HT1080 (cell line): Measurements from ENCODE around the gene ZNF540. TPM values are rescaled to one million over a fixed set of nuclear protein-coding genes. Genes with fewer than 3 reads are reported as not detected.
"Not testable (repeated sequence)": the region's sequence is repeated elsewhere in the genome, so short reads cannot be mapped to it uniquely, and the experiment has no call there.

Experiments used
- DNase-seq: peaks from one replicate; pipeline ENCODE4 v3.0.0-alpha.2; 2015; ENCODE audit warnings: low read depth
- polyA plus RNA-seq, 2 experiments: library from polyadenylated mRNA; depleted of rRNA; stranded (reverse); fragments of >200 nt; gene quantifications; 2 replicates each; pipeline ENCODE4 v1.2.3, GENCODE V29; 2015
- total RNA-seq: library from RNA; depleted of rRNA; stranded (reverse); fragments of >200 nt; shearing (Covaris generic); gene quantifications from 2 replicates; pipeline ENCODE4 v1.2.3, GENCODE V29; 2014; rRNA removed

ZNF540 gene
- total RNA-seq: not detected in 2 replicates
- polyA plus RNA-seq (2015; cell fraction: cytosol; rRNA removed): not detected in 2 replicates
- polyA plus RNA-seq (2015; cell fraction: nucleus; rRNA removed): 0.19 TPM in 1 of 2 replicates, not detected in the other

DNA sequence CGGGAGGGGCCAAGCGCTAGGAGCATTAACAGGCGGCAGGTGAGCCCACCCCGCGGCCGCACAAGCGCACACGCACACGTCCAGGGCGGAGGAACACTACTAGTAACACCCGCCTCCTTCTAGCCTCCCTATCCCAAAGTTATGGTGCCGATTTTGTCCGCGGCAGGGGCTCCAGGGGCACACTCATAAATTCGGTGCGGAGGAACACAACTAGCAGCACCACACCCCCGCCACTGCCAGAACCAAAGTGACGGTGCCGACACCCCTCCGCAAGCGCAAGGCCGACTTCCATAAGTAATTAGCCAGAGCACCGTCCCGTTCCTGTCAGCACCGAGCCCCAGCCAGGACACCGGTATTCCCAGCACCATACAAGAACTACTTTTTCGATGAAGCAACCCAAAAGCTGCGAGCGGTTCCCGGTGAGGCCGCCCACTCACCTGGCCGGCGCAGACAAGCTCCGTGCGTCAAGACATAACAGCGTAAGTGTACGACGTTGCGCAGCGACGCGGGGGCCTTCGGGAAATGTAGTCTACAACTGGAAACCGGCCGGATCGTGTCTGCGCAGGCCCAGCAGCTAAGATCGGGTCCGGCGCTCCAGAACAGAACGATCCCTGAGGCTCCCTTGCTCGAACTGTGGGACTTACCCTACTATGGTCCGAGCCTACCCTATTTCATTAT lies at the start of gene ZNF540, which contains the start of gene ZNF571:
Gene ZNF540 (plus strand): TSS at position 573 of the 678 bp plus-strand sequence. CDS start 3,572 bp downstream, outside the sequence.
Gene ZNF571 (minus strand): TSS at position 489 of the 678 bp plus-strand sequence. CDS start 8,116 bp downstream, outside the sequence.
- DNase-seq: peak; percentile 64

DNA sequence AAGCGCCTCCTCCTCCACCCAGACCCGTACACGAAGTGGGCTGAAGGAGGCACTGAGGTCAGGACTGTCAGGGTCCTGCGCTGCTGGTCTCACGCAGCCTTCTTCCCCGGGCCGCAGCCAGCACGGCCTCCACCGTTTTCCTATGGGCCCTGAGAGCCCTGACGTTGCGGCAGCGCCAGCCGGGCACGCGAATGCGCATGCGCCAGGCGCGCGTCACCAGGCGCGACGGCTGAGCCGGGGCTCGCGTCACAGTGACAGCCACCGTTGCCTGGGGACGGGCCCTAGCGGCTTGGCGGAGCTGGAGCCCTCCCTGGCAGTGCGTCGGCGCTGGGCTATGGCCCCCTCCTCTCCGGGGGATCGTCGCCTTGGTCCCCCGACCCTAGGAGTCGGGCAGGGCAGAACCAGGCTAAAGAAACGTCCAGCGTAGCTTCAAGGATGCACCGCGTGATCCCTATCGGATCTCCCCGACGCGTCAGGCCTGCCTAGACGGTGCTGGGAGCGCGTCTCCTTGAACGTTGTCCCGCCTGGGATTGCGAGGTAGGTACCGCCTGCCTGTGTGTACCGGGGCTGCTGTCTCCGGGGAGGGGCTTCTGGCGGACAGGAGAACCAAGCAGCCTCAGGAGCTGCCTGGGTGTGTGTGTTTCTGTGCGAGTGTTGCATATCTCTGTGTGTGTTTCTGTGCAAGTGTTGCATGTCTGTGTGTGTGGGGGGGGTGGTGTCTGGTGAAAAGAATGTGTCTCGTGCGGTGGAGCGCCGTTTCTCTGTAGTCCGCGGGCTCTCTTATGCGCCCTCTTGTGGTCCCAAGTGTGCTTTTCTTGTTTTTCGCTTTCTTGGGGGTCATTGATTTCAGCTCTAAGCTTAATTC lies 43.3 kb upstream of the ZNF540 start:
- DNase-seq: peak; percentile 6

DNA sequence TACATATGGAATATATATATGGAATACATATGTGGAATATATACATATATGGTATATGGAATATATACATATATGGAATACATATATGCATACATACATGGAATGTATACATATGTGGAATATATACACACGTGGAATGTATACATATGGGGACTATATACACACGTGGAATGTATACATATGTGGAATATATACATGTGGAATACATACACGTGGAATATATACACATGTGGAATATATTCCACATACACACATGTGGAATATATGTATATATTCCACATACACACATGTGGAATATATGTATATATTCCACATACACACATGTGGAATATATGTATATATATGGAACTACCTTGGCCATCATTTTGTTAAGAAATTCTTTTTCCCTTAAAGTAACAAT lies 31.2 kb upstream of the ZNF540 start:
- DNase-seq: no peak

GRCh38 chr19:37564624-37565369 lies 29.9 kb upstream of the ZNF540 start:
- DNase-seq: no peak

DNA sequence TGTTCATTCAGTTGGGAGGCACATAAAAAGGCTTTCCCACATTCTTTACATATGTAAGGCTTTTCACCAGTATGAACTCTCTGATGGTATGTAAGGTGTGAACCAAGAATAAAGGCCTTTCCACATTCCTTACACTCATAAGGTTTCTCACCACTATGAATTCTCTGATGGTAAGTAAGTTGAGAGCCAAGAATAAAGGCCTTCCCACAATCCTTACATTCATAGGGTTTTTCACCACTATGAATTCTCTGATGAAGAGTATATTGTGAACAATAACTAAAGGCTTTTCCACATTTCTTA lies 29.4 kb upstream of the ZNF540 start:
- no peak for DNase-seq

GRCh38 chr19:37572203-37572602 lies 22.5 kb upstream of the ZNF540 start:
- no peak for DNase-seq

DNA sequence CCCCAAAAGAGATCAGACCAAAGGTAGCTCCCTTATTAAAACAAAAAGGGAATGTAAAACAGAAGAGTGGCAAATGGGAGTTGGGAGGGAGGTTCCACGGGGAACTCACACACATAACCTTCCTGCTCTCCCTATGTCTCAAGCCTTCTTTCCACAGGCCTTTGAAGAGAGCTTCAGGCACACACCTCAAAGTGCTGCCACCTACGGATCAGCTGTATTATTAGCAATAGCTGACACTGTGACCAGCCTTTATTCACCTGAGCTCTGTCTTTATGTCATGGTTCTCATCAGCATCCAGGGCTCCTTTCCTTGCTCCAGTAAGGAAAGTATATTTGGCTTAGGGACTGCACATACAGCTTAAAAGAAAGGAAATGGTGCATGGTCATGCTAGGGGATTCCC lies 11.3 kb upstream of the ZNF540 start:
- DNase-seq: no peak

DNA sequence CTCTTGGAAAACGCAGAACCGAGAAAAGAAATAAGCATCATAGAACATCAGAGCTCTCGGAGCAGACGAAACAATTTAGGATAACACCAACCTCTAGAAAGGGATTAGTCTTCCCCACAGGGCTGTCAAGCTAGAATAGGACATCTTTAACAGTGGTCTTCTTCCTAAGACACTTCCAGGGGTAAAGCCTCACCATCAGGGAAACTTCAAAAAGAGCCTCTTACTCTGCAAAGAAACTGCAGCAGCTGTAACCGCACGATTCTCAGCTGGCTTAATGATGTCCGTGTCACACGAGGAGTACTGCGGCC lies 726 bp upstream of the ZNF540 start:
- no peak for DNase-seq

DNA sequence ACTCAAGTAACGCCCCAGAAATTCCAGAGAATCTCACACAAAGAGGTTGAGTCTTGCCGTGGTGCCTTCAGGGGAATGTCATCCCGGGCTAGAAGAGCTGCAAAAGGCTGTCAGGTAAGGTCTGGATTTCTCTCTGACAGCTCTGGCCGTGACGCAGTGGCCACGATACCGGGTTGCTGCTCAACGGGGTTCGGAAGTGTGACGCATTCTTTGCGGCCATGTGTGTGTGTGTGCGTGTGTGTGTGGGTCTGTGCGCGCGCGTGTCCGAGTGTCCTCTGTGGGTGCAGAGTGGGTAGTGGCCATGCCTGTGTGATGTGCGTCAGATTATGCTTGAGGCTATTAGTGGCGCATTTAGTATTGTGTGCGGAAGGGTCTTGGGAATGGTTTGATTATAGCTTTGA lies 306 bp downstream of the ZNF540 start:
- no peak for DNase-seq

DNA sequence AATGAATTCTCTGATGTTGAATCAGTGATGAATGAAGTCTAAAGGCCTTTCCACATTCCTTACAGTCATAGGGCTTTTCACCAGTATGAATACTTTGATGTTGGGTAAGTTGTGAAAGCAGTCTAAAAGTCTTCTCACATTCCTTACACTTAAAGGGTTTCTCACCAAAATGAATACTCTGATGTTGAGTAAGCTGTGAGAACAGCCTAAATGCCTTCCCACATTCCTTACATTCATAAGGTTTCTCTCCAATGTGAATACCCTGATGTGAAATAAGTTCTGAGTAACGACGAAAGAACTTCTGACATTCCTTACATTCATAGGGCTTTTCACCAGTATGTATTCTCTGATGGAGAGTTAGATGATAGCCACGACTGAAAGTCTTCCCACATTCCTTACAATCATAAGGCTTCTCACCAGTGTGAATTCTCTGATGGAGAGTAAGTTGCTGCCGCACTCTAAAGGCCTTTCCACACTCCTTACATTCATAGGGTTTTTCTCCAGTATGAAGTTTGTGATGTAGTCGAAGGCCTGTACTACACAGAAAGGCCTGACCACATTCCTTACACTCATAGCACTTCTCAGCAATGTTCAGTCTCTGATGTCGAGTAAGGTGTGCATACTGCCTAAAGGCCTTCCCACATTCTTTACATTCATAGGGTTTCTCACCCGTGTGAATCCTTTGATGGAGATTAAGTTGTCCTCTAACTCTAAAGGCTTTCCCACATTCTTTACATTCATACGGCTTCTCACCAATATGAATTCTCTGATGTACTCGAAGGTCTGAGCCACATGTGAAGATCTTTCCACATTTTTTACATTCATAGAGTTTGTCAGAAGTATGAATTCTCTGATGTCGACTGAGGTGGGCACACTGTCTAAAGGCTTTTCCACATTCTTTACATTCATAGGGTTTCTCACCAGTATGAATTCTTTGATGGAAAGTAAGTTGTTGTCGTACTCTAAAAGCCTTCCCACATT lies 40.7 kb downstream of the ZNF540 start:
- no peak for DNase-seq

DNA sequence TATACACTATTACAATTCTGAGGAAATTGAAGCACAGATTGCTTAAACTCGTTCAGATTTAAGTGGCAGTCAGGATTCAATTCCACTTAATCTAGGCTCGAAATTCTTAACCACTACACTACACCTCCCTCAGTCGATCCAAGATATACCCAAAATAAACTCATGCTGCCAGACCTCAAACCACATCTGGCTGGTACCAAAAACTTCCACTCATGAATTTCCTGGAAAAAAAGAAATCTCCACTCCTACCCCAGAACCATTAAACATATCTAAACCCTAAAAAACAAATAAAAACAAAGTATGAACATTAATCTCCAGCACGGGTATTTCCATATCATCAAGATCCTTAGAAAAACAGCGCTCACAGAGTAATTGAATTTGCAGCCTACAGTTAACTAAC lies 59.4 kb downstream of the ZNF540 start:
- no peak for DNase-seq

DNA sequence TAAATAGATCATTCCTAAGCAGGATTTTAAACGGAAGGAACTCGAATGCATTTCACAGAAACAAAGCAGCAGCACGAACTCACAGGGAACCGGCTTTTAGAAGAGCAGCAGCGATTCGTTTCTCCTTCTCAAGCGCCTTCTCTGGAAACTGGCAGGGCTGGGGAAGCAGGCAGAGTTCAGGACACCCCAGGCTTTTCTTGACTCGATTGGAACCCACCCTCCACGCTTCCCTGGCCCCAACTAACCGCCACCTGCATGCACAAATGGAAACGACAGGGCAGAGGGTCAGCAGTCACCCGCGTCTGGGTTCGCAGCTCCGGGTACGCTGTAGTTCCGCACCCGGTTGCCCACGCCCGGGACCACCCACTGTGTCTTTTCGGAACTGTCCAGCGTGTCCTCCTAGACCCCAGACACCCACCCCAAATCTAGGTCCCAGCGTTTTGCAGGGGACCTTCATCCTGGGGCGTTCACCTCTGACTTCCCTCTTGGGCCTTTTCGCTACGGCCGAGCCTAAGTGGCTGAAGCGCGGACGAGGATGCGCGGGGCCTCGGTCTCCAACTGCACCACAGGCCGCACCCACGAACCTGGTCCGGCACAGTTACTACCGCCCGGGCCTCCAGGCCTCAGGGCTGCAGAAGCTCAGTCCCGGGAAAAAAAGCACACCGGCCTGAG lies 60.1 kb downstream of the ZNF540 start:
- DNase-seq: no peak

DNA sequence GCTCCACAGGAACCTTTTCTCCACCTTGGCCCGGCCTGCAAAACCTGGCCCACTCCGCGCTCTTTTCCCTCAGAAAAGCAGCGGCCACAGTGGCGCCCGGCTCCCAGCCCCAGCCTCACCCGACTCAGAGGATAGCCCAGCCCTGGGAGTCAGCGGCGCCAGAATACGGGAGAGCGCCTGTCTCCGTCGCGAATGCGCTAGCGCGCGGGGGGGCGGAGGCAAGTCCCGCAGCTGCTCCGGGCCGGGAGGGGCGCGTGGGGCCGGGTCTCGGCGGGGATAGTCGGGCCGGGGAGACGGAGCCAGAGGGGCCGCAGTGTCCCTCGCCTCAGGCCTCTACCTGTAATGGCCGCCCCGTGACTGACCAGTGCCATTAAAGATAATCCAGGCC lies 60.6 kb downstream of the ZNF540 start, which contains the start of gene ZFP30:
Gene ZFP30 (minus strand): TSS at position 165 of the 388 bp plus-strand sequence. CDS start 7,643 bp downstream, outside the sequence.
- DNase-seq: peak; percentile 7

DNA sequence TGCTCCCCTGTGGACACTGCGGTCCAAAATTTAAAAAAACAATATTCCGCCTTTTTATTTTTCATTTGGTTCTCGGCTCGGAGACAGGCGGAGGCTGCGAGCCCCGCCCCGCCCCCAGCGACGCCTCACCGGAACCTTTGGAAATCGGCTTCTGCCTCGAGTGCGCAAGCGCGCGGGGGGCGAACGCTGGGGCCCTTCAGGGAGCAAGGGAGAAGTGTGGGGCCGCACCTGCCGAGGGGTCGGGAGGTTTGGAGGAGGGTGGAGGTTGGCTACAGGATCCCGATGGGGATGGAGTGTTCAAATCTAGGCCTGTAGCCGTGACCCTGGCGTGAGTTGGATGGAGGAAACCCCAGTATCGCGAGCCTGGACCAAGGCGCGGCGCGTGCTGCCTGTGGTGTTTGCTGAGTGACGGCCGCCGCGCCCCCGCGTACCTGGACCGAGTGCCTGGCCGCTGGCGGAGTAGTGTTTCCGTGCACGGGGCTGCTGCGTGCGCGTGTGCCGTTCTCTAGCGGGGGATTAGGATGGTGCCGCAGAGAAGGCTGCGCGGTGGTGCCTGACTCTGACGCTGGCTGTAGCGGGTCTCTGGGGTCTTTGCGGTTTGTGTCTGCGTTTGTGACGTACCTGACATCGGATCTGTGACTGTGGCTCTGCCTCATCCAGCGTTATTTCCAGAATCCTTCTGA lies 61.2 kb downstream of the ZNF540 start:
- peak; percentile 1 for DNase-seq

- DNase-seq: not testable (repeated sequence)
These were observed 62.5 kb downstream of the ZNF540 start for GRCh38 chr19:37657157-37657556.
